ENCODE data around the gene CHRFAM7A.
"Not testable (repeated sequence)": the region's sequence is repeated elsewhere in the genome, so short reads cannot be mapped to it uniquely, and the experiment has no call there.

Gene CHRFAM7A

DNA sequence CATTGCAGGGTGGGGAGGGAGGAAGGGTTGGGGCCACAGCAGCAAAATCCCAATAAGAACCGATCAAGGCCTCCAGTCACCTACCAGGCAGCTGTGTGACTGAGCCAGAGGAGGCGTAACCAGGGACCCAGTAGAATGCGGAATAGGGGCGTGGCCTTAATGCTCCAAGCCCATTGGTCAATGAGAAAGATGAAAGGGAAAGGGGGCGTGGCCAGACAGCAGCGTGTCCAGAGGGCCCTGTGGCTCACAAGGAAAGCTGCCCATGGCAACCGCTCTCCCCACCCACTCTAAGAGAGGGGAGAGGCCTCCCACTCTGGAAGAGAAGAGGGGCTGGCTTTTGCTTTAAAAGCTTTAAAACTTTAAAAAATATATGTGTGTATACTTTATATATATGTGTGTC is 20.8 kb upstream of the CHRFAM7A start, which contains the start of gene GOLGA8R:
GOLGA8R (minus strand) TSS at position 101 of the 400 bp plus-strand sequence; CDS start at position 3, 98 bp downstream.
- not testable (repeated sequence) for H3K79me2 ChIP-seq (ENCODE audit: control insufficient read depth, insufficient read depth, low read length, poor library complexity); H4K12ac ChIP-seq (ENCODE audit: low read depth, low read length); H2BK12ac ChIP-seq (ENCODE audit: low read length); H3K27me3 ChIP-seq (ENCODE audit: insufficient read depth, low read length); H3K4me2 ChIP-seq (ENCODE audit: low read length); H3K9ac ChIP-seq (ENCODE audit: low read length); H3K9me3 ChIP-seq (ENCODE audit: insufficient read depth, low read depth, low read length); H4K91ac ChIP-seq (ENCODE audit: low read depth, low read length); DNase-seq; H3K4me3 ChIP-seq (ENCODE audit: low read depth, low read length); H3K14ac ChIP-seq (ENCODE audit: low read length); H3K18ac ChIP-seq (ENCODE audit: low read length); H3K27ac ChIP-seq (ENCODE audit: low read depth, low read length); H3K79me1 ChIP-seq (ENCODE audit: low read length); H3K4ac ChIP-seq (ENCODE audit: low read depth, low read length); H3K36me3 ChIP-seq (ENCODE audit: control insufficient read depth in 1 of 2, insufficient read depth in 2 of 2, low read length in 2 of 2); H2BK5ac ChIP-seq (ENCODE audit: low read depth, low read length, poor library complexity); H2AFZ ChIP-seq (ENCODE audit: insufficient read depth, low read length, poor library complexity); H2BK120ac ChIP-seq (ENCODE audit: insufficient read depth, low read length, poor library complexity); H3K23ac ChIP-seq (ENCODE audit: low read length); H3K4me1 ChIP-seq (ENCODE audit: control insufficient read depth in 1 of 2, insufficient read depth in 2 of 2, low read length in 2 of 2); H2AK5ac ChIP-seq (ENCODE audit: low read length); H4K8ac ChIP-seq (ENCODE audit: low read depth, low read length)
- WGBS (ENCODE audit: extremely low coverage, insufficient coverage, insufficient read length) = no CpG with 5 or more reads among the region's 7 CpGs

DNA sequence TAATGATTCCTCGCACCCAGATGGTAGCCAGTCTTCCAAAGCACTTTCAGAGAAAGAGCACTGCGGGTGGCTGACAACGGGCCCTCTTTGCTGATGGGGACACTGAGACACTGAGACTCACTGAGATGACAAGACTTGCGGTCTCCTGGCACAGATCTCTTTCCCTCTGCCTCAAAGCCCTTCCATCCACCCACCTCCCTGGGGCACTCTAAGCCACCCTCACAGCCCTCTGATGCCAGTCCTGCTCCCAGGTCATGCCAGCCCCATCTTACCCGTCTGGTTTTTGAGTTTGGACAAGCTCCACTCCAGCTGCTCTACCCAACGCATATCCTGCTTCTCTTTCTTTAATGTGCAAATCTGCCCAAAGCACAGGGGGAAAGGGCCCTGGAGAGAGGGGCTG is 14.3 kb upstream of the CHRFAM7A start:
- H3K9me3 ChIP-seq (ENCODE audit: insufficient read depth, low read depth, low read length); H4K91ac ChIP-seq (ENCODE audit: low read depth, low read length); H3K36me3 ChIP-seq (ENCODE audit: control insufficient read depth in 1 of 2, insufficient read depth in 2 of 2, low read length in 2 of 2); H3K4ac ChIP-seq (ENCODE audit: low read depth, low read length); H3K9ac ChIP-seq (ENCODE audit: low read length); H3K79me1 ChIP-seq (ENCODE audit: low read length); H3K79me2 ChIP-seq (ENCODE audit: control insufficient read depth, insufficient read depth, low read length, poor library complexity); H3K4me1 ChIP-seq (ENCODE audit: control insufficient read depth in 1 of 2, insufficient read depth in 2 of 2, low read length in 2 of 2); H3K14ac ChIP-seq (ENCODE audit: low read length); DNase-seq; H3K27ac ChIP-seq (ENCODE audit: low read depth, low read length); H2AFZ ChIP-seq (ENCODE audit: insufficient read depth, low read length, poor library complexity); H2BK120ac ChIP-seq (ENCODE audit: insufficient read depth, low read length, poor library complexity); H3K18ac ChIP-seq (ENCODE audit: low read length); H4K8ac ChIP-seq (ENCODE audit: low read depth, low read length); H3K27me3 ChIP-seq (ENCODE audit: insufficient read depth, low read length); H3K4me3 ChIP-seq (ENCODE audit: low read depth, low read length); H3K4me2 ChIP-seq (ENCODE audit: low read length); H2AK5ac ChIP-seq (ENCODE audit: low read length); H2BK12ac ChIP-seq (ENCODE audit: low read length); H2BK5ac ChIP-seq (ENCODE audit: low read depth, low read length, poor library complexity); H4K12ac ChIP-seq (ENCODE audit: low read depth, low read length); H3K23ac ChIP-seq (ENCODE audit: low read length): not testable (repeated sequence)
- WGBS (ENCODE audit: extremely low coverage, insufficient coverage, insufficient read length) = no CpG with 5 or more reads among the region's 6 CpGs

DNA sequence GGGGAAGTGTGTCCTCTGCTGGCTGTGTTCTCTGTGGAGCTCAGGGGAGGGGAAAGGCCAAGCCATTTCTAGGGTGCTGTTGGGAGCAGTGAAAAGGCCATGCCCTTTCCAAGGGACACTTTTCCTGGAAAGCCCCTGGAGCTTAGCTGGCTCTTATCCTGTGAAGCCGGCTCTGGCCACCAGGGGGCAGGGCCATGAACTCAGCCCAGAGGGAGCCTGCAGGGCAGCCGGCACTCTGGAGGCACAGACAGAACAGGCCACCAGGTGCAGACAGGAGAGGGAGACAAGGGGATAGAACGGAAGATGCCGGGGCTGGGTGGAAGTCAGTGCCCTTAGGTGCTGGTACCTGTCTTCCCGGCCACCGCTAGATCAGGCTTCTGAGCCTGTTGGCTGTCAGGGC is 5.6 kb upstream of the CHRFAM7A start:
- H3K4me1 ChIP-seq (ENCODE audit: control insufficient read depth in 1 of 2, insufficient read depth in 2 of 2, low read length in 2 of 2); H2BK5ac ChIP-seq (ENCODE audit: low read depth, low read length, poor library complexity); H3K27me3 ChIP-seq (ENCODE audit: insufficient read depth, low read length); H3K4ac ChIP-seq (ENCODE audit: low read depth, low read length); H4K91ac ChIP-seq (ENCODE audit: low read depth, low read length); H4K12ac ChIP-seq (ENCODE audit: low read depth, low read length); H3K79me1 ChIP-seq (ENCODE audit: low read length); H2BK12ac ChIP-seq (ENCODE audit: low read length); H3K14ac ChIP-seq (ENCODE audit: low read length); H3K4me2 ChIP-seq (ENCODE audit: low read length); H3K27ac ChIP-seq (ENCODE audit: low read depth, low read length); H3K23ac ChIP-seq (ENCODE audit: low read length); H4K8ac ChIP-seq (ENCODE audit: low read depth, low read length); H3K18ac ChIP-seq (ENCODE audit: low read length); H2BK120ac ChIP-seq (ENCODE audit: insufficient read depth, low read length, poor library complexity); H2AFZ ChIP-seq (ENCODE audit: insufficient read depth, low read length, poor library complexity); H3K9me3 ChIP-seq (ENCODE audit: insufficient read depth, low read depth, low read length); H2AK5ac ChIP-seq (ENCODE audit: low read length); H3K9ac ChIP-seq (ENCODE audit: low read length); DNase-seq; H3K4me3 ChIP-seq (ENCODE audit: low read depth, low read length); H3K36me3 ChIP-seq (ENCODE audit: control insufficient read depth in 1 of 2, insufficient read depth in 2 of 2, low read length in 2 of 2); H3K79me2 ChIP-seq (ENCODE audit: control insufficient read depth, insufficient read depth, low read length, poor library complexity): not testable (repeated sequence)
- WGBS (ENCODE audit: extremely low coverage, insufficient coverage, insufficient read length) = no CpG with 5 or more reads among the region's 6 CpGs

DNA sequence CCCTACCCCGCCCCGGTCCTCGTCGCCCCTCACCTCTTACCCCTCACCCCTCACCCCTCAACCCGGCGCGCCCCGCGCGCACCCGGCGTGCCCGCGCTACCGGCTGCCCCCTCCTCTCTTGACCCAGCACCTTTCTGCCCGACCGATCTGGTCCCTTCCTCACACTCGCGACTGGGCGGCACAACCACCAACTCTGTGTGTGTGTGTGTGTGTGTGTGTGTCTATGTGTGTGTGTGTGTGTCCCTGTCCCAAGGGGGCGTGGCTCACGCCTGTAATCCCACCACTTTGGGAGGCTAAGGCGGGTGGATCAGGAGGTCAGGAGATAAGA is 288 bp upstream of the CHRFAM7A start:
- DNase-seq; H2BK5ac ChIP-seq (ENCODE audit: low read depth, low read length, poor library complexity); H3K27me3 ChIP-seq (ENCODE audit: insufficient read depth, low read length); H4K91ac ChIP-seq (ENCODE audit: low read depth, low read length); H2BK120ac ChIP-seq (ENCODE audit: insufficient read depth, low read length, poor library complexity); H3K9me3 ChIP-seq (ENCODE audit: insufficient read depth, low read depth, low read length); H2BK12ac ChIP-seq (ENCODE audit: low read length); H3K9ac ChIP-seq (ENCODE audit: low read length); H2AK5ac ChIP-seq (ENCODE audit: low read length); H3K4me2 ChIP-seq (ENCODE audit: low read length); H3K79me2 ChIP-seq (ENCODE audit: control insufficient read depth, insufficient read depth, low read length, poor library complexity); H3K4me1 ChIP-seq (ENCODE audit: control insufficient read depth in 1 of 2, insufficient read depth in 2 of 2, low read length in 2 of 2); H3K4me3 ChIP-seq (ENCODE audit: low read depth, low read length); H3K14ac ChIP-seq (ENCODE audit: low read length); H3K18ac ChIP-seq (ENCODE audit: low read length); H3K23ac ChIP-seq (ENCODE audit: low read length); H3K27ac ChIP-seq (ENCODE audit: low read depth, low read length); H4K12ac ChIP-seq (ENCODE audit: low read depth, low read length); H3K36me3 ChIP-seq (ENCODE audit: control insufficient read depth in 1 of 2, insufficient read depth in 2 of 2, low read length in 2 of 2); H3K79me1 ChIP-seq (ENCODE audit: low read length); H2AFZ ChIP-seq (ENCODE audit: insufficient read depth, low read length, poor library complexity); H3K4ac ChIP-seq (ENCODE audit: low read depth, low read length); H4K8ac ChIP-seq (ENCODE audit: low read depth, low read length): not testable (repeated sequence)
- no CpG with 5 or more reads among the region's 23 CpGs for WGBS (ENCODE audit: extremely low coverage, insufficient coverage, insufficient read length)

Measured in trophoblast cell (in vitro differentiated cells and primary cell).